Stimulated activated naive CD8-positive, alpha-beta T cell treated with anti-CD3 and anti-CD28 coated beads, Interleukin-15, Interleukin-2, amounts not matched to agents 100 U/mL and 50 U/mL, for 24 hours (primary cell): ENCODE data around the gene CLCNKB.
A peak's percentile ranks its signal among the peaks of the same experiment; 100 is the strongest.
"Not testable (repeated sequence)": the region's sequence is repeated elsewhere in the genome, so short reads cannot be mapped to it uniquely, and the experiment has no call there.

Source experiments
- ATAC-seq: fragments of 150-1000 bp; cut with Tn5 transposase; one replicate; pipeline ENCODE4 v1.10.0; 2021
- DNase-seq: peaks from one replicate; pipeline ENCODE4 v3.0.0; 2021

Gene CLCNKB

GRCh38 chr1:16015491-16015890 lies 28.1 kb upstream of the CLCNKB start:
- ATAC-seq (no peak), DNase-seq (no peak)

DNA sequence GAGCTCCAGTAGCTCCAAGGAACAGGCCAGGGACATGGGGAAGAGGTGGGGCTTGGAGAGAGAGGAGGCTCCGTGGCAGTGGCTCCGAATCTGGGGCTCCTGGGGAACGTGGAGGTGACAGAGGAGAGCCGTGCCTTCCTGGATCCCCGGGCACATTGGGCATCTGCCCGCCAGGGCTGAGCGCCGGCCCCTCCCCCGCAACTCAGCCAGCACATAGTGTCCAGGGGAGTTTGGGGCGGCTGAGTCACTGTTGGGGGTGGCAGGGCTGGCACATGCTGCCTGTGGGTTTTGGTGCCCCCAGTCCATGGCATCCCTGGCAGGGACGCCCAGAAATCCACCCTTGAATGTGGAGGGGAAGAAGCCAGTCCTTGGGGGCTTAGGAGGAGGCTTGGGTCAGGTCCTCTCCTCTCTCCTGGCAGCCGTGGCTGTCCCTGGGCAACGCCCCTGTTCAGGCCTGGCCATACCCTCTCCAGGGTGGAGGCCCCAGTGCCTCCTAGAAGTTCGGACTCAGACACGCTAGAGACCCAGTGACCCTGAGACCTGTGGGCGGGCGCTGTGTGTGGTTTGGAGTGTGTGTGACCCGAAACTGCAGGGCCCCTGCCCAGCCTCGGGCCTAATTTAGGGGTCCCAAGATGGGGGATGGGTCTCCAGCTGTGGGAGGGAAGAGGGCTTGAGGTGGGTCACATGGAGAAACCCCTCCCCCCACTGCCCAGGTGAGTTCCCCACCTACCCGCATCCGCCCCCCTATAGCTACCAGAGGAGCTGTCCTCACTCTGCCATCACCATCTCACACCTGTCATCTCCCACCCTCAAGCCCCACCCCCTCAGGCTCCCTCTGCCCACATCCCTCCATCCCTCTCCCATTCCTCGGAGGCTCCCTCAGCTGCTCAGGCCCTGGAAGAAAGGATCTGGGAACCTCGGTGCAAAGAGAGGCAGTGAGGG lies 27.4 kb upstream of the CLCNKB start:
- DNase-seq = no peak
- no peak for ATAC-seq

DNA sequence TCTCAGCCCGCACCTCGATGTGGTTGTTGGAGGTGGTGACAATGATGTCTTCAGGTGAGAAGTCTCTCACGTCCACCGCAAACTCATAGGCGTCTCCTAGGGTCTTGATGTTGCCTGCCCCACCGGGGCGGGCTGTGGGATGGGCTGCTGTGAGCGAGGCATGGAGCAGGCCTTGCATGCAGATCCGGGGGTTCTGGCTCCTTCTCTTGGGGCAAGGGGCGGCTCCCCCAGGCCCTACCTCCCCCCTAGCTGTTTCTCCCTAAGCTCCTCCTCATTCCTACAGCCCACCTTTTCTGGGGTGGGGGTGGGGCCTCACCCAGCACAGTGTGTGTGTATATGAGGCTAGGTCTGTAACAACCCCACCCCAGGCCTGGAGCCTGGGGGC lies 26.5 kb upstream of the CLCNKB start:
- DNase-seq (no peak), ATAC-seq (no peak)

- no peak for ATAC-seq
- no peak for DNase-seq
Measured at GRCh38 chr1:16017461-16018303, 25.9 kb upstream of the CLCNKB start, which contains the start of gene HSPB7. HSPB7 (minus strand) TSS chr1:16018043; CDS start chr1:16017963, 80 bp downstream.

DNA sequence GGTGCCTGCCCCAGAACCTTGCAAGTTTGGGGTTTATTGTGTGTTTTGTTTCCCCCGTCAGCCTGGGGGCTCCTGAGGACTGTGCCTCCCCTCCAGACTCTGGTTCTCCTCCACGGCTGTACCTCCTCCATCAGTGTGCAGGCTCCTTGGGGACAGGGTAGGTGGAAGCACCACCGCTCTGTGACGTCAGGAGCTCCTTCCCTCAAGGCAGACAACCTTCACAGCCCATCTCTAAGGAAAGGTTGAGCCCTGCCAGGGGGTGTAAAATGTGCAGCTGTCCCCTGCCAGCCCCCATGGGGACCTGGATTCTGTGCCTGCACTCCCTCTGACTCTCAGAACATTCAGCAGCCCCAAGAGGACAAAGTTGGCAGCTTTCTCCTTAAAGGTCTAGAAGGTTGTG lies 25.3 kb upstream of the CLCNKB start:
- DNase-seq (no peak), ATAC-seq (no peak)

- no peak for ATAC-seq
- no peak for DNase-seq
Measured at GRCh38 chr1:16018749-16019643, 24.6 kb upstream of the CLCNKB start.

GRCh38 chr1:16019644-16020277 lies 23.8 kb upstream of the CLCNKB start:
- ATAC-seq = no peak
- DNase-seq = no peak

GRCh38 chr1:16020325-16020724 lies 23.3 kb upstream of the CLCNKB start:
- DNase-seq (no peak), ATAC-seq (no peak)

GRCh38 chr1:16020878-16021277 lies 22.7 kb upstream of the CLCNKB start:
- ATAC-seq = not testable (repeated sequence)

GRCh38 chr1:16021681-16022080 lies 21.9 kb upstream of the CLCNKB start, which contains the start of gene CLCNKA:
CLCNKA (plus strand) TSS chr1:16022036; CDS start chr1:16022620, 584 bp downstream.
- ATAC-seq = no peak
- DNase-seq = no peak

More at GRCh38 chr1:16020878-16021277, 22.7 kb upstream of the CLCNKB start:
- DNase-seq = not testable (repeated sequence)

- no peak for DNase-seq
- ATAC-seq = no peak
Measured at GRCh38 chr1:16022393-16022792, 21.2 kb upstream of the CLCNKB start.

- DNase-seq (no peak), ATAC-seq (no peak)
Measured at GRCh38 chr1:16023050-16023653, 20.4 kb upstream of the CLCNKB start.

- not testable (repeated sequence) for DNase-seq, ATAC-seq
Measured at GRCh38 chr1:16026302-16026701, 17.3 kb upstream of the CLCNKB start.

GRCh38 chr1:16026723-16027484 lies 16.7 kb upstream of the CLCNKB start:
- DNase-seq (peak; percentile 30), ATAC-seq (peak; percentile 13)

GRCh38 chr1:16028237-16029002 lies 15.2 kb upstream of the CLCNKB start:
- ATAC-seq (no peak), DNase-seq (no peak)

- not testable (repeated sequence) for ATAC-seq, DNase-seq
Measured at GRCh38 chr1:16029003-16029268, 14.6 kb upstream of the CLCNKB start.

GRCh38 chr1:16029288-16029687 lies 14.3 kb upstream of the CLCNKB start:
- DNase-seq (no peak), ATAC-seq (no peak)

GRCh38 chr1:16031551-16031950 lies 12.0 kb upstream of the CLCNKB start:
- no peak for DNase-seq
- no peak for ATAC-seq

DNA sequence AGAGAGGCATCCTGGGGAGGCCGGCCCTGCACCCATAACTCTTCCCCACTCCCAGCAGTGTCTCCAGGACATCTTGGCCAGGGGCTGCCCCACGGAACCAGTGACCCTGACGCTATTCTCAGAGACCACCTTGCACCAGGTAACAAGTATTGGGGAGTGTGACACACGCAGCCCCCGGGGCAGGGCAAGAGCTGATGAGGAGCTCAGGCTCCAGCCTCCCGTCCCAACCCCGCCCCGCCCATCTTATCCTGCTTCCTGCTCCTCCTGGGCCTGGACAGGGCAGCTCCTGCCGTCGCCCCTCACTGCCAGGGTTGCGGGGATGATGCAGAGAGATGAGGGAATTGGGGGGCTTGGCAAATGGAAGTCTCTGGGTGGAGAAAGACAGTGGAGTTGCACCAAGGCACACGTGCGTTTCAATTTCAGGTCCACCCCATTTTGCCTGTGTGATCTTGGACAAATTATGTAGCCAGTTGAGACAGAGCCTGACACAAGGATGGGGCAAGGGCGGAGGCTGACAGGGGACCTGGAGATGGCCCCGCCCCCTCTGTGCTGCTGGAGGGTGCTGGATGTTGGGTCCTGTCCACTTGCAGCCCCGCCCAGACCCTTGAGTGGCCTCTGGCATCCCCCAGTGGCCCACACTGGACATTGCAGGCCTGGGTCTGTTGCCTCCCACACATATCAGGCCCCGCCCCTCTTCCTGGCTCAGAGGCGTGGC lies 11.0 kb upstream of the CLCNKB start:
- DNase-seq = peak; percentile 76
- peak; percentile 78 for ATAC-seq
